Skeletal muscle satellite cell (primary cell): ENCODE data around the gene CLNS1A.
"Not testable (repeated sequence)": the region's sequence is repeated elsewhere in the genome, so short reads cannot be mapped to it uniquely, and the experiment has no call there.

Source experiments
- H3K27me3 ChIP-seq: 2 replicates; pipeline ENCODE4 v1.7.0; 2013; ENCODE audit warnings: low read length; ENCODE audit not compliant: control insufficient read depth, insufficient read depth
- H3K36me3 ChIP-seq: 2 replicates; pipeline ENCODE4 v1.7.0; 2013; ENCODE audit warnings: mild to moderate bottlenecking, control low read depth, low read length; ENCODE audit not compliant: insufficient read depth
- H3K4me1 ChIP-seq: 2 replicates; pipeline ENCODE4 v1.7.0; 2013; ENCODE audit warnings: low read length; ENCODE audit not compliant: control insufficient read depth, insufficient read depth
- H3K4me2 ChIP-seq: 2 replicates; pipeline ENCODE4 v1.7.0; 2013; ENCODE audit warnings: mild to moderate bottlenecking, low read length
- H3K4me3 ChIP-seq: 2 replicates; pipeline ENCODE4 v1.7.0; 2013; ENCODE audit warnings: low read length
- H3K9ac ChIP-seq: 2 replicates; pipeline ENCODE4 v1.7.0; 2013; ENCODE audit warnings: mild to moderate bottlenecking, low read depth, low read length, moderate library complexity
- H3K9me3 ChIP-seq: replicated peaks from 2 replicates; pipeline ENCODE4 v1.7.0; 2013; ENCODE audit warnings: mild to moderate bottlenecking, control low read depth, low read length

Gene CLNS1A

DNA sequence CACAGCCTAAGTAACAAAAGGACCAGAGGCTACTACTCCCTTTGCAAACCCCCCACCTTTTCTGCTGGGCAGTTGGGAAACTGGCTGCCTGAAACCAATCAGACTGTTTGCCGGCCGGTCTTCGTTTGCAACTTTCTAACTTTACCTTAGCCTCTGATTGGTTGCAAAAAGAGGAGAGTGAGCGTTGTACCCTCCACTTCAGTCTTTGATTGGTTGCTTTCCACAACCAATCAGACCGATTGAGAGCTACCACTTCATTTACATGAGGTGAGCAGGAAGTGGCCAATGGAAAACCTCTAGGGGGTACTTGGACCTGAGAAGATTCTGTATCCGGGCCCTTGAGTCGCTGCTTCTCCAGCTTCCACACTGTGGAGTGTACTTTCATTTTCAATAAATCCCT is 18.8 kb upstream of the CLNS1A start:
- H3K9ac ChIP-seq: no peak overlapping the region
- H3K27me3 ChIP-seq: no peaks in the 10 kb centered on the region
- H3K4me3 ChIP-seq: no peak overlapping the region

GRCh38 chr11:77654770-77655434 is 17.3 kb upstream of the CLNS1A start:
- no peak overlapping the region for H3K9ac ChIP-seq
- no peaks in the 10 kb centered on the region for H3K9me3 ChIP-seq
- no peak overlapping the region for H3K4me3 ChIP-seq
- peaks cover 9% of the 10 kb centered on the region for H3K4me1 ChIP-seq
- no peak overlapping the region for H3K4me2 ChIP-seq
- H3K27me3 ChIP-seq: no peaks in the 10 kb centered on the region
- no peaks in the 10 kb centered on the region for H3K36me3 ChIP-seq

More for the DNA sequence above, 18.8 kb upstream of the CLNS1A start:
- Histone ChIP-seq H3K4me1 (peaks cover 9% of the 10 kb centered on the region), H3K36me3 (no peaks in the 10 kb centered on the region), H3K4me2 (no peak overlapping the region), H3K9me3 (no peaks in the 10 kb centered on the region)

DNA sequence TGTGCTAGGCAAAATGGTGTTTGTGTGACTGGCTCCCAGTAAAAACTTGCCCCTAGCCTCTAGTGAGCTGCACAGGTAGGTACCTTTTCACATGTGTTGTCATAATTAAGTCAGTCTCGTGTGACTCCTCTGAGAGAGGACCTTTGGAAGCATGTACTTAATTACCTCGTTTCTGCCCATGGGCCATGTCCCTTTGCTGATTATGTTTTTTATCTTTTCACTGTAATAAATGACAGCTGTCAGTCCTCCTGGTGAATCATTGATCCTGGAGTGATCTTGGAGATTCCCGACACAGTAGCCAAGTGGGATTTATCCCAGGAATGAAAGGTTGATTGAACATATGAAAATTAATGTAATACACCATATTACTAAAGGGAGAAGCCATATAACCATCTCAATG is 12.5 kb upstream of the CLNS1A start:
- H3K36me3 ChIP-seq: no peaks in the 10 kb centered on the region
- peaks cover 3% of the 10 kb centered on the region for H3K4me1 ChIP-seq
- no peaks in the 10 kb centered on the region for H3K9me3 ChIP-seq
- no peak overlapping the region for H3K9ac ChIP-seq
- no peaks in the 10 kb centered on the region for H3K27me3 ChIP-seq
- H3K4me3 ChIP-seq: no peak overlapping the region
- H3K4me2 ChIP-seq: no peak overlapping the region

GRCh38 chr11:77647654-77648305 is 10.2 kb upstream of the CLNS1A start:
- no peaks in the 10 kb centered on the region for H3K27me3 ChIP-seq
- H3K4me3 ChIP-seq: no peak overlapping the region
- no peaks in the 10 kb centered on the region for H3K36me3 ChIP-seq
- no peak overlapping the region for H3K9ac ChIP-seq
- H3K4me1 ChIP-seq: peaks cover 8% of the 10 kb centered on the region
- no peaks in the 10 kb centered on the region for H3K9me3 ChIP-seq
- no peak overlapping the region for H3K4me2 ChIP-seq

GRCh38 chr11:77644887-77645286 is 7.3 kb upstream of the CLNS1A start:
- H3K9me3 ChIP-seq: no peaks in the 10 kb centered on the region
- H3K27me3 ChIP-seq: no peaks in the 10 kb centered on the region
- H3K9ac ChIP-seq: no peak overlapping the region
- H3K4me1 ChIP-seq: peaks cover 8% of the 10 kb centered on the region
- H3K4me2 ChIP-seq: peak overlapping the region; percentile 51
- no peaks in the 10 kb centered on the region for H3K36me3 ChIP-seq
- H3K4me3 ChIP-seq: no peak overlapping the region

GRCh38 chr11:77642228-77642627 is 4.6 kb upstream of the CLNS1A start:
- H3K9me3 ChIP-seq: no peaks in the 10 kb centered on the region
- no peaks in the 10 kb centered on the region for H3K36me3 ChIP-seq
- no peak overlapping the region for H3K4me3 ChIP-seq
- no peak overlapping the region for H3K4me2 ChIP-seq
- H3K9ac ChIP-seq: no peak overlapping the region
- no peaks in the 10 kb centered on the region for H3K27me3 ChIP-seq
- H3K4me1 ChIP-seq: peaks cover 12% of the 10 kb centered on the region

GRCh38 chr11:77636731-77637344 is 756 bp downstream of the CLNS1A start:
- peak overlapping the region; percentile 96 for H3K4me3 ChIP-seq
- H3K27me3 ChIP-seq: no peaks in the 10 kb centered on the region
- H3K4me2 ChIP-seq: peak overlapping the region; percentile 86
- H3K9ac ChIP-seq: peak overlapping the region; percentile 89
- H3K36me3 ChIP-seq: peaks cover 3% of the 10 kb centered on the region
- peaks cover 18% of the 10 kb centered on the region for H3K4me1 ChIP-seq
- H3K9me3 ChIP-seq: no peaks in the 10 kb centered on the region

- H3K4me1 ChIP-seq: peaks cover 18% of the 10 kb centered on the region
- not testable (repeated sequence) for H3K9me3 ChIP-seq, H3K4me2 ChIP-seq, H3K4me3 ChIP-seq, H3K9ac ChIP-seq, H3K27me3 ChIP-seq, H3K36me3 ChIP-seq
These were observed 3.7 kb downstream of the CLNS1A start for GRCh38 chr11:77633926-77634325.

DNA sequence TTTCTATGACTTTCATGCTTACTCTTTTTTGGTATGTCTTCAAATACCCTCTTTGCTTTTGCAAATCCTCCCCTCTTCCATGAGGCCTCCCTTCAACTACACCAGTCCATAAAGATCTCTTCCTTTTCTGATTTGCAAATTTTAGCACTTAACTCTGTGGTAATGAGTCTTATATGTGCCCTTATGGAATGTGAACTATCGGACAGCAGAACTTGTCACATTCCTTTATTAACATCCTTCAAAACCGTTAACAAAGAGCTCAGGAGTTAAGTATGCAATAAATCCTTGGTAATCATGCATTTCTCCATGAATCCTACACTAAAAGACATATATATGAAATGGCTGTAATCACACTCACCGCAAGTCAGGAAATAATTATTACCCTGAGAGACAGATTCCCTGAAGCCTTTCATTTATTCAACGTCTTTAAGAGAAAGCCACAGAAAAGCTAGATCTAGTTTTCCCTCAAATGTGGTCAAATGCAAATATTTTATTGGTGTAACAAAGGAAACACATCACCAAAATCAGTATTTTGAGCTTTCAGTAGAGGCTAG is 7.4 kb downstream of the CLNS1A start:
- peaks cover 13% of the 10 kb centered on the region for H3K36me3 ChIP-seq
- H3K4me2 ChIP-seq: no peak overlapping the region
- H3K9me3 ChIP-seq: no peaks in the 10 kb centered on the region
- H3K4me1 ChIP-seq: peaks cover 6% of the 10 kb centered on the region
- no peak overlapping the region for H3K4me3 ChIP-seq
- no peak overlapping the region for H3K9ac ChIP-seq
- H3K27me3 ChIP-seq: no peaks in the 10 kb centered on the region

DNA sequence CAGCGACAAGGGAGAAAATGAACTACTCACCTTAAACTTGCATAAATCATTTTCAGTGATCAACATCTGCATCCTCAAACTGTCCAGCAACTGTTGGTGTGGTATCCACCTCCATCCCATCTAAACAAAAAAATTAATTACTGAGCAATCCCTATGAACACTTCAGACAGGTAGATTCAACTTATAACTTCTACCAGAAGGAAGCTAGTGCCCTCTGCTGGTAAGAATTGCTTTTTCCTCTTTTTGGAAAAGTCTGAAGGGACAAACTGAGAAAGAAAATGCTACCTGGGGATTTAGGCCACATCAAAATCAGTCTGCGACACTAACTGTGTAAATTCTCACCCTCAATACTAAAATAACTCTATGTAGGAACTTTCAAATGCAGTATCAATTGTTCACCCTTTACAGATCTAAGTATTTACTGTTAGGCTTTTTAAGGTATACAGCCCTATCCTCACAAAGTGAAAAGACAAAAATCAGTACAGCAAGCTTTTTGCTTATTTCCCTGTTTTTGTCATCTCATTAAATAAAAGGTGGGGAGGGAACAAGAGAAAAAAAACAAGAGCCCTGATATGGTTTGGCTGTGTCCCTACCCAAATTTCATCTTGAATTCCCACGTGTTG is 17.9 kb downstream of the CLNS1A start:
- peaks cover 6% of the 10 kb centered on the region for H3K4me1 ChIP-seq
- H3K9me3 ChIP-seq: no peaks in the 10 kb centered on the region
- no peak overlapping the region for H3K9ac ChIP-seq
- H3K36me3 ChIP-seq: peaks cover 56% of the 10 kb centered on the region
- H3K27me3 ChIP-seq: no peaks in the 10 kb centered on the region
- no peak overlapping the region for H3K4me2 ChIP-seq
- H3K4me3 ChIP-seq: no peak overlapping the region

DNA sequence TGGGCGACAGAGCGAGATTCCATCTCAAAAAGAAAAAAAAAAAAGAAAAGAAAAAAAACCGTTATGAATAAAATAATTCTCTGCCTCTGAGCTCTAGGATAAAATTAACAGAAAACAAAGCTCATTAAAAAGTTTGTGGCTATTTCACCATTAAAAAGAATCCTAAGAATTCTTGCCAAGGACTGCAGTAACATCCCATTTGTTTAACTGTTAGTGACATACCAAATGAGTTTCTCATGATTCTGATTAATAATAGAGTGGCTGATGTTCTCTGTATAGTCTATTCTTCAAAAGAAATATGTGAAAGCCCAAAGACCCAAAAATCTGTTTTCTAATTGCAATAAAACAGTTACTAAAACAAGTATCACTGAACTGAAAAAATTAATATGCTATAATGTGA is 19.7 kb downstream of the CLNS1A start:
- no peaks in the 10 kb centered on the region for H3K27me3 ChIP-seq
- H3K9ac ChIP-seq: peak overlapping the region; percentile 22
- peaks cover 45% of the 10 kb centered on the region for H3K36me3 ChIP-seq

More for the DNA sequence above, 19.7 kb downstream of the CLNS1A start:
- Histone ChIP-seq H3K9me3 (no peaks in the 10 kb centered on the region), H3K4me2 (no peak overlapping the region), H3K4me1 (peaks cover 6% of the 10 kb centered on the region), H3K4me3 (no peak overlapping the region)
